GM18526 (cell line): ENCODE measurements around the gene MYL11.
A peak's percentile ranks its signal among the peaks of the same experiment; 100 is the strongest.

Source experiments
- POLR2A ChIP-seq: IDR thresholded peaks from 3 replicates; pipeline ENCODE4 v1.6.1; 2011; ENCODE audit not compliant: insufficient read length; ENCODE audit errors: extremely low read depth

The MYL11 gene

GRCh38 chr16:30378236-30379157, 3.9 kb downstream of the MYL11 start:
- TF ChIP-seq POLR2A: peak; percentile 77

DNA sequence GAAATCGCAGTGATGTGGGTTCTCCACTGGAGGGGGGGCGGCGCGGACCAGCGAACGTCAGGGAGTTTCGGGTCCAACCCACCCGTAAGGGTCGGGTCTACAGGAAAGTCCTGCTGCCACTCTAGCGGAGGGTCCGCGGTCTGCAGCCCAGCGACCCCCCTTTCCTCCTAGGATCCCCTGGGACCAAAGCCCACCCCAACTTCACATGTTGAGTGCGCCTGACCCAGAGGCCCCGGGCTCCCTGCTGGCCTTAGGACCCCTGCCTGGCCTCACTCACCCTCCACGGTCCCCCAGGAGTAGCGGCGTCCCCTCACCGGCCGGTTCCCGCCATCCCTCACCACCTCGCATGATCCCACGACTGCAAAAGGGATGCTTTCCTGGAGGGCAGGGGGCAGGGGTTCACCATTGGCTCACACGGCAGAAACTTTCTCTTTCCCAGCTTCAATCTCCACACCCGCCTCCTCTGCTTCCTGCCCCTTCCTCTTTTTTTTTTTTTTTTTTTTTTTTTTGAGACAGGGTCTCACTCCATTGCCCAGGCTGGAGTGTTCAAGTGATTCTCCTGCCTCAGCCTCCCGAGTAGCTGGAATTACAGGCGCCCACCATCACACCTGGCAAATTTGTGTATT, 4.7 kb downstream of the MYL11 start:
- no peak for TF ChIP-seq POLR2A

GRCh38 chr16:30380072-30380802, 5.6 kb downstream of the MYL11 start:
- TF ChIP-seq POLR2A: no peak

DNA sequence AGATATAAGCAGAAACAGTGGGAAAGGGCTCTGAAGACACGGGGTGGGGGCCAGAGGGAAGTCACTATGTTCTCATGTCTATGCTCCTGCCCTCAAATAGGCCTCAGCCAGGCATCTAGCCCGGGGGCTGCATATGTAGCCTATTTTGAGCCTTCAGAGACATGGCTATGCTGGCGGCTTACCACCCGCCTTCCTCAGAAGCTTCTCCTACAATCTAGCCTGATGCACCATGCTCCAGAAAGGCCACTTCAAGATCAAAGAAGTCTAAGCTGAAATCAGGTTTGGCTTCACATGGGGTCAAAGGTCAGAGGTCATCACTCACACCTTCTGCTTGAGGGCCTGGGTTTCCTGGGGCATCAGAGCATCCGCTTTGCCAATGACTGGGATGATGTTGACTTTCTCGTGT, 6.2 kb downstream of the MYL11 start:
- no peak for TF ChIP-seq POLR2A

DNA sequence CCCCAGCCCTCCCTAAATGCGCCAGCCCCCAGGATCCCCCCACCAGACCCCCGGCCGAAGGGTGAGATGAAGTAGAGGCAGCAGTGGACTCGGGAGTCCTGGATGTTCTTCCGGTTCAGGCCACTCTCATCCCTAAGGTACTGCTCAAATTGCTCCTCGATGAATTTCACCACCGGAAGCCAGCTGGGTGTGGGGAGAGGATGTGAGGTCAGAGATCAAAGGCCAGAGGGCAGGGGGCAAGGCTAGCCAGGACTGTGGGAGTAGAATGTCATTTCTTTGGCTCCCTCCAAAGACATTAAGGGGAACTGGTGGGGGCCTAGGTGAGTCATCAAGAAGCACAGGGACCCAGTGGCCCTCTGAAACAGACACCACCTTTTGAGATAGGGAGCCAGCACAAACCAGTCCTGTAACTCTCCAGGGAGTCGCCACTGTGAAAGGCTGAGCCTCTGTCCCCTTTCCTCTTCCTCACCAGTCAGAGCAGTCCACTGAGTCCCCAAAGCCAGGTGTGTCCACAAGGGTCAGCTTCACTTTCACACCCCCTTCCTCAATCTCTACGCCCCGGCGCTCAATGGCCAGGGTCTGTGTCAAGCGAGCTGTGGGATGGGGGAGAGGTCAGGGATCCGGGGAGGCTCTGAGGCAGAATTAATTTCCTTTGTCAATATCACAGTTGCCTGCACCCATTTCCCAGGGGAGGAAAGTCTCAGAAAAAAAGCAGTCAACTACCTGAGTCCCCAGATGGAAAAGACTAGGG, 6.9 kb downstream of the MYL11 start:
- TF ChIP-seq POLR2A: no peak

DNA sequence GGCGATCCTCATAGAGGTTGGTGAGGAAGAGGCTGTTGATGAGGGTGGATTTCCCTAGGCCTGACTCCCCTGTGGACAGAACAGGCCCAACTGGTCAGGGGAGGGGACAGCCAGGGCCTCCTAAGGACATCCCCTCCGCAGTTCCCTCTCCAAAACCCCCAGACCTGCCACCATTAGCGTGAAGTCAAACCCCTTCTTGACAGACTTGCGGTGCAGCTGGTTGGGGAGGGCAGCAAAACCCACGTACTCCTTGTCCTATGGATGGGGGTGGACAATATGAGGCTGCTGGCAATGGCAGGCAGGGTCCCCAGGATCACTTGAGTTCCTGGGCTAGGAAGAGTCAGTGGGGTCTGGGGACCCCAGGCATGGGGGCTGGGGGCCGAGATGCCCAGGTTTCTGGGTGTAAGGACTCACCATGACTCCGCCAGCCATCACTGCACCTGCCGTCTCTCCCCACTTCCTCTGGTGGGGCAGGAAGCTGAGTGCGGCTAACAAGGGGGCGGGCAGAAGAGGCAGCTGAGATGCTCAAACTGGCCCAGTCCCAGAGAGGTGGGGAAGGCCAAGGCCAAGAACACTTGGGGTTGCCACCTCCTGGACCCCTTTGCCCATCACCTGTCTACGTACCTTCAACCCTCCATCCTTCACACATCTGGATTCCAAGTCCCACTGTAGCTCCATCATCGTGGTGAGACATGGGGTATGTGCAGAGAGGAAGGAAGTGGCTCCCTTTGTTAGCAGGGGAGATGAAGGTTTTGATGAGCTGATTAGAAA, 7.7 kb downstream of the MYL11 start, which contains the start of gene SEPTIN1:
TSS of gene SEPTIN1 (minus strand) at position 451 of the 771 bp plus-strand sequence. CDS start at position 432, 19 bp downstream.
- peak; percentile 84 for TF ChIP-seq POLR2A

DNA sequence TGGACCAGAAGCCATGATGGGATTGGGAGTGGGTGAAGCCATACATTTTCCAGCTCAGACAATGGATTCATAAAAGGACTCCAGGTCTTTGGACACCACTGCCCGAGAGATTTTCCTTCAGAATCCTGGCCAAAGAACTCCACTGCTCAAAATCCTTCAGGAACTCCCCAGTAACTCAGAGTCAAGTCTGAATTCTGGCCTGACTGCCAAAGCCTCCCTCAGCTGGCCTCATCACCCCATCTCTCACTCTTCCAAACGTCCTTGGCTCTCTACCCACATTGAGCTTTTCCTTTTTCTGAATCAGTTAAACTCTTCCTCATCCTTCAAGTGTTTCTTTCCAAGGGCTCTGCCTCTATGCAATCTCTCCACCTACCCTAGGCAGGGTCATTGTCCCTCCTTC, 8.9 kb downstream of the MYL11 start:
- no peak for TF ChIP-seq POLR2A

DNA sequence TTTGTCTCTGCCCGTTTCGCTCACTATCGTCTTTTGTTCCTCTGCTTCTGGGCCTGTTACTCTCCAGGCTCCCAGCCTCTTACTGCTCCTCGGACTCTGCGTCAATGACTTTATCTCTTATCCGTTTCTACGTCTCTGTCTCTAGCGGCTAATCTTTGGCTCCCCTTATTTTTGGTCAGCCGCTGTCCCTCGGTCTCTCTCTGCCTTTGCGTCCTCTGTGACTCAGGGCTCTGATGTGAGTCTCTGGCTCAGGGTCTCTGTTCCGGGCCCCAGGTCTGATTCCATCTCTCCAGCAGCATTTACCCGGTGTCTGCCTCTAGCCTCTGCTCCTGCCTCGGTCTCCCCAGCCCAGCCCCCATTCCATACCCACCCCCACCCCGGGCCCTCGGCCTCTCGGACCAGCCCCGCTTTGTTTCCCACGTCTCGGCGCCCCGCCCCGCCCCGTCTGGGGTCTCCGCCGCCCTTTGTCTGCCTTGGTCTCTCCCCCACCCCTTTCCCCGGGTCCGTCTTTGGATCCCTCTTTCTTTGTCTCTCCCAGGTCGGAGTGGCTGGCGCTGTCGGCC, 20.1 kb downstream of the MYL11 start:
- no peak for TF ChIP-seq POLR2A

DNA sequence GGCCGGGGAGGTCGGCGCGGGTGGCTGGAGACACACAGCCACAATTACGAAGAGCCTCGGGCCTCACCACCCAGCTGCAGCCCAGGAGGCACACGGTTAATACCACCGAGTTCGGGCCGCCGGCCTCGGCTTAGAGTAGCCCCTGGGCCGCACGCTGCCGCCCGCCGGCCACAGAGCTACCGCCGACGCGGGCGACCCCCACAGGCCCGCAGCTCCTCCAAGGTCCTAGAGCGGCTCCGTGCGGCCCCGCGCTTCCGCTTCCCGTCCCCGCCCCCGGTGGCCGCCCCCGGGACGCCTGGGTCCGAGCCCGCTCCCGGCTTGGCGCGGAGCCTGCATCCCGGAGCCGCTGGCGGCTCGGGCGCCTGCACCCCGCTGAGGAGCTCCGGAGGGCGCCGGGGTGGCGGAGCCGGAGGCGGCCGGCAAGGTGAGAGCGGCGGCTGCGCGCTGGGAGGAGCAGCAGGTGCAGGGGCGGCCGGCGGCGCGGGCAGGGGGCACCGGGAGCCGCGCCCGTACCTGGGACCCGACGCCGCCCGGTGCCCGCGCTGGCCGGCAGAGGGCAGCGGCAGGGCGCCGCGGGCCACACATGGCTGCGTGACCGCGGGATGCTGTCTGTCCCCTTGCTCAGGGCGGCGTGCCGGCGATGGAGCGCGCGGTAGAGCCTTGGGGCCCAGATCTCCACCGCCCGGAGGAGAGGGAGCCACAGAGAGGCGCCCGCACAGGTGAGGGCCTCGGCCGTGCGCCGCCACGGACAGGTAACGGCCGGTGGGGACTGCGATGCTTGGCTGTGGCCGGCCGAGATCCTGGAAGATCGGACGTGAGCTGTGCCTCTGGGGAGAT, 20.8 kb downstream of the MYL11 start, which contains the start of gene ZNF48:
TSS of gene ZNF48 (plus strand) at position 266 of the 837 bp plus-strand sequence. CDS start at position 641, 375 bp downstream.
- TF ChIP-seq POLR2A: peak; percentile 62

GRCh38 chr16:30395992-30396585, 21.5 kb downstream of the MYL11 start:
- no peak for TF ChIP-seq POLR2A

- TF ChIP-seq POLR2A: no peak
Measured at GRCh38 chr16:30397056-30397455, 22.5 kb downstream of the MYL11 start.

DNA sequence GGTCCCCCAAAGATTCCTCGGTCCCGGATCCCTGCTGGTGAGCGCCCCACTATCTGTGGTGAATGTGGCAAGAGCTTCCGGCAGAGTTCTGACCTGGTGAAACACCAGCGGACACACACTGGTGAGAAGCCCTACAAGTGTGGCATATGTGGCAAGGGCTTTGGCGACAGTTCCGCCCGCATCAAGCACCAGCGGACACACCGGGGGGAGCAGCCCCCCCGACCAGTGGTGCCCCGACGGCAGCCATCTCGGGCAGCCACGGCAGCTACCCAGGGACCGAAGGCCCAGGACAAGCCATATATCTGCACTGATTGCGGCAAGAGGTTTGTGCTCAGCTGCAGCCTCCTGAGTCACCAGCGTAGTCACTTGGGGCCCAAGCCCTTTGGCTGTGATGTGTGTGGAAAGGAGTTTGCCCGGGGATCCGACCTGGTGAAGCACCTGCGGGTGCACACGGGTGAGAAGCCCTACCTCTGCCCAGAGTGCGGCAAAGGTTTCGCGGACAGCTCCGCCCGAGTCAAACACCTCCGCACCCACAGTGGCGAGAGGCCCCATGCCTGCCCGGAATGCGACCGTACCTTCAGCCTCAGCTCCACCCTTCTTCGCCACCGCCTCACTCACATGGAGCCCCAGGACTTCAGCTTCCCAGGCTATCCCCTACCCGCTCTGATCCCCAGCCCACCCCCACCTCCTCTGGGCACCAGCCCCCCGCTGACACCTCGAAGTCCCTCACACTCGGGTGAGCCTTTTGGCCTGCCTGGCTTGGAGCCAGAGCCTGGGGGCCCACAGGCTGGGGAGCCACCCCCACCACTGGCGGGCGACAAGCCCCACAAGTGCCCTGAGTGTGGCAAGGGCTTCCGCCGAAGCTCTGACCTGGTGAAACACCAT, 23.4 kb downstream of the MYL11 start:
- no peak for TF ChIP-seq POLR2A
